Aorta (tissue), 5 donors: ENCODE measurements around the gene LGALS3. TPM values are rescaled to one million over a fixed set of nuclear protein-coding genes. Genes with fewer than 3 reads are reported as not detected.
A peak's percentile ranks its signal among the peaks of the same experiment; 100 is the strongest.

Source experiments
- ATAC-seq: fragments of 200-7000 bp; cut with Tn5 transposase; one replicate; pipeline ENCODE4 v1.9.1; 2022; ENCODE audit warnings: moderate library complexity; ENCODE audit not compliant: low FRiP score
- DNase-seq, 2 donors: peaks; one replicate each; pipeline ENCODE4 v3.0.0-alpha.2; 2020
- H3K27ac ChIP-seq, 2 donors: one replicate each; pipeline ENCODE4 v1.5.1; 2013; ENCODE audit warnings: low read length in 2 of 2, mild to moderate bottlenecking in 2 of 2, moderate library complexity in 2 of 2, control low read depth in 1 of 2, inconsistent platforms in 1 of 2, low read depth in 1 of 2
- H3K27me3 ChIP-seq, 2 donors: one replicate each; pipeline ENCODE4 v1.6.1; 2013; ENCODE audit warnings: control low read depth in 1 of 2, low read length in 1 of 2, mild to moderate bottlenecking in 1 of 2, moderate library complexity in 1 of 2; ENCODE audit not compliant: insufficient read depth in 2 of 2, control insufficient read depth in 1 of 2
- H3K36me3 ChIP-seq, 2 donors: one replicate each; pipeline ENCODE4 v1.6.1; 2013; ENCODE audit warnings: control low read depth in 1 of 2, low read length in 1 of 2, mild to moderate bottlenecking in 1 of 2; ENCODE audit not compliant: insufficient read depth in 2 of 2, control insufficient read depth in 1 of 2
- H3K4me1 ChIP-seq, 2 donors: one replicate each; pipeline ENCODE4 v1.6.1; 2013; ENCODE audit warnings: low read length in 2 of 2, control low read depth in 1 of 2, mild to moderate bottlenecking in 1 of 2, moderate library complexity in 1 of 2; ENCODE audit not compliant: insufficient read depth in 2 of 2, control insufficient read depth in 1 of 2
- H3K4me3 ChIP-seq, 2 donors: one replicate each; pipeline ENCODE4 v1.5.1; 2013; ENCODE audit warnings: low read length in 2 of 2, control low read depth in 1 of 2, mild to moderate bottlenecking in 1 of 2
- H3K9me3 ChIP-seq: one replicate; pipeline ENCODE4 v1.6.1; 2013; ENCODE audit warnings: mild to moderate bottlenecking, low read length; ENCODE audit not compliant: control insufficient read depth
- WGBS, 2 donors: extraction: QIAGEN DNeasy Blood & Tissue Kit; methylation state at CpG; one replicate each; pipeline ENCODE4 v1.1.7; 2013; 5-methylcytosine and 5-hydroxymethylcytosine counted together
- intact Hi-C, 2 donors: fragments of 100-400 bp; cut with DNase I; formaldehyde crosslinking; loops; one replicate each; pipeline versions ENCODE4 v1.14.2 to v1.15.0; 2022
- polyA plus RNA-seq, 2 donors: library from polyadenylated mRNA; stranded (reverse); fragments of 200-250 nt; gene quantifications; one replicate each; pipeline ENCODE4 v1.2.3, GENCODE V29; 2013
- total RNA-seq, 2 donors: library from RNA; stranded (reverse); fragmentation: NEBNext Ultra II Directional; extraction: Animal tissue kit (Norgen Biotek cat#: 25700); gene quantifications; one replicate each; pipeline ENCODE4 v1.2.1, GENCODE V29; 2021
- donor health status: healthy with polysubstance abuse.
- donor health status: Bipolar disorder and iron deficiency.
- donor health status: DM: no; HTN: no; CAD: no.
- donor health status: DM: no; HTN: no; CAD: no.
- donor health status: DM: yes; HTN: yes; CAD: no.

The LGALS3 gene
- total and polyA plus RNA-seq, 4 donors: 104 to 547 (median 213) TPM

DNA sequence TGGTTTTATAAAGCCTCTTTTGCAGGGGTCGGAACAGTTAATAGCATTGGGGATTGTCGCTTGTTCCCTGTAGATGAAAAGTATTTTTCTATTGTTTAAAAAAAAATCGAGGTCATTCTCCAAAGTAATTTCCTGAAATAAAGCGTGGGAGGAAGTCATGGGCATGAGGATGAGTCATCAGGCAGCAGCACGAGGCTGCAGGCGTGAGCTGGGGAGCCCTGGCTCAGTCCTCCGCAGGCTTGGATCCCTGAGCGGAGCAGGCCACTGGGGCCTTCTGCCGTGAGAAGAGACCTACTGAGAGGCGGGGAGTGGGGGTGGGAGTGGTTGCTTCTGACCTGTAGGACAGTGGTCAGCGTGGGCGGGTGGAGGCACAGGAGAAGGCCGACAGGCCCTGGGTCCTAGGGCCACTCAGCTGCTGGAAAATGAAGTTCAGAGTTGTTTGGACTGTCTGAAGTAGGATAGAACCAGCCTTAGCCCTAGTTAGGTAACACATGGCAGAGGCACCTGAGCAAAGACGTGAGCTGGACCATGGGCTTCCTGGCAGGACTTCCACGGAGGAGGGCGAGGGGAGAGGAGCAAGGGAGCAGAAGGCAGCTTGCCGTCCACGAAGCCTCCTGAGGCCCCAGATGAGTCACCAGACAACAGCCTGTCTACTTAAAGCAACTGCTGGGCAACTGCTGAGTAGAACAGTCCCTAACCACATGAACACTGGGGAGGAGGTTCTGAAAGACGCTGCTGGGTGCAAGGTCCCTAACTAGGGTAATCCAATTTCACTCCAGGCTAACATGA lies 21.1 kb upstream of the LGALS3 start:
- no peaks in the 10 kb centered on the region for H3K27me3 ChIP-seq
- H3K27ac ChIP-seq: peak overlapping the region; percentile 90 to 99
- H3K9me3 ChIP-seq: peaks cover 2% of the 10 kb centered on the region
- peak overlapping the region in 1 of 2 donors; percentile 10 for H3K4me3 ChIP-seq
- peak; percentile 97 for ATAC-seq
- 4 to 5% methylated on average over 19 of the region's 19 CpGs for WGBS, 2 donors
- H3K4me1 ChIP-seq: peaks cover 0 to 2% of the 10 kb centered on the region in 2 donors
- intact Hi-C loops: no loop called here
- H3K36me3 ChIP-seq: no peaks in the 10 kb centered on the region
- peak; percentile 95 for DNase-seq

- Histone ChIP-seq H3K27me3 (no peaks in the 10 kb centered on the region), H3K27ac (no peak overlapping the region), H3K4me3 (no peak overlapping the region), H3K36me3 (no peaks in the 10 kb centered on the region), H3K4me1 (no peaks in the 10 kb centered on the region), H3K9me3 (no peaks in the 10 kb centered on the region)
- ATAC-seq (no peak), DNase-seq (no peak)
- intact Hi-C loops: no loop called here
- WGBS, 2 donors: 100% methylated on average over 1 of the region's 1 CpG
Measured at GRCh38 chr14:55109836-55110235, 19.2 kb upstream of the LGALS3 start.

DNA sequence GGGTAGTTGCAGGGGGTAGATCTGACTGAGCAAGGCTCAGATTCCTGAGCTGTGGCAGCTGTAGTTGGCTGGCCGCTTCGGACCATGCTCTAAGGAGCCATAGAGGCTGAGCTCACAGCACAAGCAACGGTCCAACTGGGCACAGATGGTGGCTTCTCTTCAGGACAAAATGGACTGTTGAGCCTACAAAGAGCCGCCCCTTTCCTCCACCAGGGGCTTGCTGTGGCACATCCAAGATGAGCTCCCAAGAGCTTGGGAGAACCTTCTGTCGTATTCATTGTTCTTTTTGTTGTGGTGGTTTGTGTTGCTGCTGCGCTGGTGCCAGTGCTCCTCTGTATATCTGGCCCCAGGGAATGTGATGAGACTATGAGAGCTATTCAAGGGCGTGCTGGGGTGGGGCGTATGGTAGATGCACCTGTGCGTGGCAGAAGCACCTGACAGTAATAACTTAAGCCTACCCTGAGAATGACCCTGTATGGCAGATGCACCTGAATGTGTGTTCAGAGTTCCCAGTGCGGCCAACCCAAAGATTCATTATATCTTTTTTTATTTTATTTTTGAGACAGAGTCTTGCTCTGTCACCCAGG lies 17.8 kb upstream of the LGALS3 start:
- DNase-seq (no peak), ATAC-seq (no peak)
- H3K4me1 ChIP-seq: no peaks in the 10 kb centered on the region
- intact Hi-C loops: no loop called here
- no peak overlapping the region for H3K27ac ChIP-seq
- H3K4me3 ChIP-seq: no peak overlapping the region
- H3K36me3 ChIP-seq: no peaks in the 10 kb centered on the region
- no peaks in the 10 kb centered on the region for H3K9me3 ChIP-seq
- H3K27me3 ChIP-seq: no peaks in the 10 kb centered on the region
- 96% methylated on average over 10 of the region's 10 CpGs for WGBS, 2 donors

GRCh38 chr14:55114720-55115119 lies 14.3 kb upstream of the LGALS3 start:
- H3K9me3 ChIP-seq: no peaks in the 10 kb centered on the region
- no peak overlapping the region for H3K27ac ChIP-seq
- DNase-seq (no peak), ATAC-seq (no peak)
- H3K4me1 ChIP-seq: no peaks in the 10 kb centered on the region
- intact Hi-C loops: no loop called here
- 83 to 98% methylated on average over 2 of the region's 2 CpGs for WGBS, 2 donors
- H3K4me3 ChIP-seq: no peak overlapping the region
- no peaks in the 10 kb centered on the region for H3K27me3 ChIP-seq
- no peaks in the 10 kb centered on the region for H3K36me3 ChIP-seq

GRCh38 chr14:55115460-55115859 lies 13.6 kb upstream of the LGALS3 start:
- no peak for ATAC-seq
- no peaks in the 10 kb centered on the region for H3K4me1 ChIP-seq
- H3K27me3 ChIP-seq: no peaks in the 10 kb centered on the region
- intact Hi-C loops: no loop called here
- H3K9me3 ChIP-seq: no peaks in the 10 kb centered on the region
- WGBS, 2 donors: 74 to 82% methylated on average over 3 of the region's 3 CpGs
- H3K4me3 ChIP-seq: no peak overlapping the region
- no peak for DNase-seq
- H3K36me3 ChIP-seq: no peaks in the 10 kb centered on the region
- H3K27ac ChIP-seq: no peak overlapping the region

DNA sequence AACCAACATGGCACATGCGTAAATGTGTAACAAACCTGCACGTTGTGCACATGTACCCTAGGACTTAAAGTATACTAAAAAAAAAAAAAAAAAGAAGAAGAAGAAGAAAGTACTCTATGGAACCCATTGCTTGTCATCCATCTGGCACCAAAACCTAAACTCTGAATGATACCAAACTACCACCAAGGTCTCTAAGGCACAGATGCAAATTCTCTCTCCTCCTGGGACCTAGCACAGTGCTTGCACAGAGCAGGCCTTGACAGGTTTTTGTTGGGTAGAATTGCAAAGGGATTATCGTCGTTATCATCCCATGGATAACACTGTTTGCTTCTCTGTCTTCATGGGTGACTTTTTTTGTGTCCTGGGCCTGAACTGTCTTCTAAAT lies 13.2 kb upstream of the LGALS3 start:
- no peak overlapping the region for H3K27ac ChIP-seq
- H3K4me1 ChIP-seq: no peaks in the 10 kb centered on the region
- no peaks in the 10 kb centered on the region for H3K9me3 ChIP-seq
- no peak for ATAC-seq
- WGBS, 2 donors: 93 to 96% methylated on average over 4 of the region's 4 CpGs
- no peaks in the 10 kb centered on the region for H3K36me3 ChIP-seq
- no peaks in the 10 kb centered on the region for H3K27me3 ChIP-seq
- no peak overlapping the region for H3K4me3 ChIP-seq
- intact Hi-C loops: no loop called here
- DNase-seq: no peak

- no peaks in the 10 kb centered on the region for H3K27me3 ChIP-seq
- no peak for ATAC-seq
- WGBS, 2 donors: 66 to 71% methylated on average over 11 of the region's 11 CpGs
- intact Hi-C loops: no loop called here
- no peak overlapping the region for H3K4me3 ChIP-seq
- DNase-seq: no peak
- H3K4me1 ChIP-seq: no peaks in the 10 kb centered on the region
- no peaks in the 10 kb centered on the region for H3K36me3 ChIP-seq
- no peaks in the 10 kb centered on the region for H3K9me3 ChIP-seq
- no peak overlapping the region for H3K27ac ChIP-seq
Measured at GRCh38 chr14:55116246-55117030, 12.6 kb upstream of the LGALS3 start.

GRCh38 chr14:55117803-55118441 lies 11.1 kb upstream of the LGALS3 start:
- H3K27ac ChIP-seq: no peak overlapping the region
- H3K36me3 ChIP-seq: no peaks in the 10 kb centered on the region
- H3K9me3 ChIP-seq: no peaks in the 10 kb centered on the region
- ATAC-seq: no peak
- H3K4me1 ChIP-seq: no peaks in the 10 kb centered on the region
- no peak overlapping the region for H3K4me3 ChIP-seq
- intact Hi-C loops: no loop called here
- no peaks in the 10 kb centered on the region for H3K27me3 ChIP-seq
- 85 to 93% methylated on average over 7 of the region's 7 CpGs for WGBS, 2 donors
- no peak for DNase-seq
